A673 (cell line): ENCODE data around the gene HDAC7.

Experiments used
- EZH2 ChIP-seq: fragments of 200-600 bp; sonication (generic); IDR thresholded peaks from 2 replicates; pipeline ENCODE4 v1.6.1; 2017; ENCODE audit warnings: borderline replicate concordance, low read depth, mild to moderate bottlenecking, mixed read lengths, antibody characterized with exemption, low read length; ENCODE audit not compliant: poor library complexity, severe bottlenecking
- TF ChIP-seq, protein P1 (sequence below): fragments of 300-800, 200-600 bp; sonication (generic); conservative IDR thresholded peaks from 2 replicates; pipeline ENCODE4 v1.5.1; 2017; ENCODE audit warnings: low read depth, mild to moderate bottlenecking, antibody characterized with exemption, low read length, moderate library complexity, mixed read lengths

DNA sequence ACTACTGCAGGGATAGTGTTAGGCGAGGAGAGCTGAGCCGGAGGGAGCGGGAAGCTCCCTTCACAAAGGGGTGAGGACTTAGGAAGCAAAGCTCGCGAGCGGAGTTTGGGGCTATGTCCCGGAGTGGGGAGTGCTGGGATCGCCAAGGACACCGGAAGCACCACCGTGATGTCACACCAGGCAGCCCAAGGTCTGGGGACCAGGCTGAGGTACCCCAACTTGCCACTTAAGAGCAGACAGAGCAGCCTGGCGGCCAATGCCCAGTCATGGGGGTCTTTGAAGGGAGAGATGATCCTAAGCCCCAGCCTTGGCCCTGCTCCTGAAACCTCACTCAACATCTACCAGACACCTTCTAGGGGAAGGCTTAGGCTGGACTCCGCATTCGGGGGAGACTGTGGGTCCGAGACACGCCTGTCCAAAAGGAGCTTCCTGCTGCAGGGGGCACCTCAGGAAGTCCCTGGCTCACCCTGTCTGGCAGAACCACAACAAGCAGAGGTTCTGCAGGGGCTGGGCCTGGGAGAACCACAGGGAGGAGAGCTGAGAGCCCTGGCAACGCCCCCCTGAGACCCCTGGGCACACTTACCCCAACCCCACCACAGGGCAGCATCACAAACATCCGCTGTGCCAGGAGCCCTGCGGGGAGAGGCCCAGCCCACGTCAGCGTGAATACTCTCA is 28.9 kb downstream of the HDAC7 start:
- TF ChIP-seq, protein P1, sequence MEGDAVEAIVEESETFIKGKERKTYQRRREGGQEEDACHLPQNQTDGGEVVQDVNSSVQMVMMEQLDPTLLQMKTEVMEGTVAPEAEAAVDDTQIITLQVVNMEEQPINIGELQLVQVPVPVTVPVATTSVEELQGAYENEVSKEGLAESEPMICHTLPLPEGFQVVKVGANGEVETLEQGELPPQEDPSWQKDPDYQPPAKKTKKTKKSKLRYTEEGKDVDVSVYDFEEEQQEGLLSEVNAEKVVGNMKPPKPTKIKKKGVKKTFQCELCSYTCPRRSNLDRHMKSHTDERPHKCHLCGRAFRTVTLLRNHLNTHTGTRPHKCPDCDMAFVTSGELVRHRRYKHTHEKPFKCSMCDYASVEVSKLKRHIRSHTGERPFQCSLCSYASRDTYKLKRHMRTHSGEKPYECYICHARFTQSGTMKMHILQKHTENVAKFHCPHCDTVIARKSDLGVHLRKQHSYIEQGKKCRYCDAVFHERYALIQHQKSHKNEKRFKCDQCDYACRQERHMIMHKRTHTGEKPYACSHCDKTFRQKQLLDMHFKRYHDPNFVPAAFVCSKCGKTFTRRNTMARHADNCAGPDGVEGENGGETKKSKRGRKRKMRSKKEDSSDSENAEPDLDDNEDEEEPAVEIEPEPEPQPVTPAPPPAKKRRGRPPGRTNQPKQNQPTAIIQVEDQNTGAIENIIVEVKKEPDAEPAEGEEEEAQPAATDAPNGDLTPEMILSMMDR, result no peak
- no peak for TF ChIP-seq EZH2
